NCI-H1436 treated with DMSO at 0.1 percent for 48 hours (cell line): ENCODE measurements around the gene SLC22A7.

Source experiments
- DNase-seq: peaks from one replicate; lab custom pipeline; 2025; lab: John Stamatoyannopoulos, UW

Gene SLC22A7

GRCh38 chr6:43283514-43283901 is 14.6 kb upstream of the SLC22A7 start:
- DNase-seq: no peak

GRCh38 chr6:43283905-43284304 is 14.2 kb upstream of the SLC22A7 start:
- no peak for DNase-seq

- no peak for DNase-seq
Observed at GRCh38 chr6:43284991-43285781, 12.9 kb upstream of the SLC22A7 start.

- no peak for DNase-seq
Observed at GRCh38 chr6:43285832-43286231, 12.2 kb upstream of the SLC22A7 start.

- DNase-seq: no peak
Observed at GRCh38 chr6:43286456-43286979, 11.5 kb upstream of the SLC22A7 start.

GRCh38 chr6:43286980-43287716 is 10.9 kb upstream of the SLC22A7 start:
- no peak for DNase-seq

GRCh38 chr6:43287717-43288679 is 10.1 kb upstream of the SLC22A7 start:
- DNase-seq: no peak

- no peak for DNase-seq
Observed at GRCh38 chr6:43290339-43290904, 7.6 kb upstream of the SLC22A7 start.

- no peak for DNase-seq
Observed at GRCh38 chr6:43290905-43291355, 7.1 kb upstream of the SLC22A7 start.

GRCh38 chr6:43291708-43292107 is 6.4 kb upstream of the SLC22A7 start:
- DNase-seq: no peak

GRCh38 chr6:43292341-43292740 is 5.7 kb upstream of the SLC22A7 start:
- no peak for DNase-seq

GRCh38 chr6:43292763-43293318 is 5.2 kb upstream of the SLC22A7 start:
- DNase-seq: no peak

GRCh38 chr6:43293698-43294097 is 4.4 kb upstream of the SLC22A7 start:
- DNase-seq: no peak

- no peak for DNase-seq
Observed at GRCh38 chr6:43294536-43294935, 3.5 kb upstream of the SLC22A7 start.

- no peak for DNase-seq
Observed at GRCh38 chr6:43295456-43295855, 2.6 kb upstream of the SLC22A7 start.

GRCh38 chr6:43296780-43297497 is 1.1 kb upstream of the SLC22A7 start:
- no peak for DNase-seq

GRCh38 chr6:43298565-43299337 is 691 bp downstream of the SLC22A7 start:
- no peak for DNase-seq

GRCh38 chr6:43299338-43300293 is 1.6 kb downstream of the SLC22A7 start:
- no peak for DNase-seq
